Fibroblast of skin of back (primary cell): ENCODE results near the gene FXYD1.
"Not testable (repeated sequence)": the region's sequence is repeated elsewhere in the genome, so short reads cannot be mapped to it uniquely, and the experiment has no call there.

Experiments
- DNase-seq: peaks from one replicate; pipeline ENCODE4 v3.0.0-alpha.2; 2013

Gene FXYD1

GRCh38 chr19:35143818-35144217 lies 5.2 kb downstream of the FXYD1 start:
- DNase-seq, result no peak

GRCh38 chr19:35144259-35144599 lies 5.6 kb downstream of the FXYD1 start:
- no peak for DNase-seq

- DNase-seq, result no peak
These were observed 6.2 kb downstream of the FXYD1 start for GRCh38 chr19:35144600-35145436.

- DNase-seq, result no peak
These were observed 8.3 kb downstream of the FXYD1 start for GRCh38 chr19:35146746-35147459.

GRCh38 chr19:35149463-35149862 lies 10.8 kb downstream of the FXYD1 start:
- peak; percentile 48 for DNase-seq

- no peak for DNase-seq
These were observed 11.8 kb downstream of the FXYD1 start for GRCh38 chr19:35150445-35150844.

- no peak for DNase-seq
These were observed 12.8 kb downstream of the FXYD1 start for GRCh38 chr19:35151273-35152065.

- not testable (repeated sequence) for DNase-seq
These were observed 14.5 kb downstream of the FXYD1 start for GRCh38 chr19:35153129-35153522.

- DNase-seq, result peak; percentile 42
These were observed 15.3 kb downstream of the FXYD1 start for GRCh38 chr19:35153701-35154524.

GRCh38 chr19:35154525-35155406 lies 16.1 kb downstream of the FXYD1 start, which contains the start of gene FXYD5:
FXYD5 (plus strand) TSS chr19:35154735; CDS start chr19:35155551, 816 bp downstream.
- peak; percentile 88 for DNase-seq

- no peak for DNase-seq
These were observed 16.8 kb downstream of the FXYD1 start for GRCh38 chr19:35155441-35155840.

GRCh38 chr19:35155981-35156672 lies 17.5 kb downstream of the FXYD1 start:
- DNase-seq, result no peak

- no peak for DNase-seq
These were observed 18.0 kb downstream of the FXYD1 start for GRCh38 chr19:35156673-35157014.

GRCh38 chr19:35157431-35157830 lies 18.8 kb downstream of the FXYD1 start:
- no peak for DNase-seq

- no peak for DNase-seq
These were observed 21.0 kb downstream of the FXYD1 start for GRCh38 chr19:35159606-35160005.

GRCh38 chr19:35160629-35161433 lies 22.2 kb downstream of the FXYD1 start:
- no peak for DNase-seq

- no peak for DNase-seq
These were observed 22.8 kb downstream of the FXYD1 start for GRCh38 chr19:35161434-35161743.

GRCh38 chr19:35162471-35163326 lies 24.1 kb downstream of the FXYD1 start:
- peak; percentile 81 for DNase-seq

- no peak for DNase-seq
These were observed 25.8 kb downstream of the FXYD1 start for GRCh38 chr19:35164418-35164817.
